GM19193 (cell line): ENCODE measurements around the gene CDH1.

Experiments used
- POLR2A ChIP-seq: IDR thresholded peaks from 4 replicates; pipeline ENCODE4 v1.6.1; 2011; ENCODE audit not compliant: insufficient read depth, insufficient read length; ENCODE audit errors: extremely low read depth

Gene CDH1

GRCh38 chr16:68737046-68737729 lies at the start of gene CDH1:
Gene CDH1, plus strand, starts transcription at chr16:68737292. Its CDS starts 124 bp downstream, at chr16:68737416.
- no peak for TF ChIP-seq POLR2A

- TF ChIP-seq POLR2A, result no peak
These were observed 47.2 kb upstream of the CDH1 start for GRCh38 chr16:68689921-68690320.

DNA sequence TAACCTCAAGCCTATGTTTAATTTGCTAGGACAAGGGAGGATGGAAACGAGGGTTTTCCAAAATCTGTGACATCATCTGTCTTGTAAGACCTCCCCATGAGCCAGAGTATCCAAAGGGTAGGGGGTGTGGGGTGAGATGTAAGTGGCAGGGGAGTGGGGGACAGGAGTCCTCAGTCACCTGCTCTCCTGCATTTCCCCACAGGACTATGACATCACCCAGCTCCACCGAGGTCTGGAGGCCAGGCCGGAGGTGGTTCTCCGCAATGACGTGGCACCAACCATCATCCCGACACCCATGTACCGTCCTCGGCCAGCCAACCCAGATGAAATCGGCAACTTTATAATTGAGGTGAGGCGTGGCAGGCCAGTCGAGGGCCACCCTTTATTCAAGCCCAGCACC lies 41.5 kb upstream of the CDH1 start:
- TF ChIP-seq POLR2A, result no peak

DNA sequence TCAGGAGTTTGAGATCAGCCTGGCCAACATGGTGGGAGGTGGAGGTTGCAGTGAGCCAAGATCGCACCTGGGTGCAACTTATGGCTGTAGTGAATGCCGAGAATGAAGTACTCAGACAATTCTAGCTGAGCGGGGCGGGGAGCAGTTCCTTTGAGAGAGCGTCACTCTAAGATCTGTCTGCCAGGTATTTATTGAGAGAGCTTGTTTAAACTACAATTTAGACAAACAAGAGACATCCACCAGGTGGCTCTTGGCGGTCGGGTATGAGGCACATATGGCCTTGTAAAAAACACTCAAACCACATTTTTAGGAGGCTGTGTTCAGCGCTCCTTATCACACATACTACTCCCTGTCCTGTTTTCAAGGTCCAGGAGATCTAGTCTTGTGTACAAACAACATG lies 40.6 kb upstream of the CDH1 start:
- no peak for TF ChIP-seq POLR2A

DNA sequence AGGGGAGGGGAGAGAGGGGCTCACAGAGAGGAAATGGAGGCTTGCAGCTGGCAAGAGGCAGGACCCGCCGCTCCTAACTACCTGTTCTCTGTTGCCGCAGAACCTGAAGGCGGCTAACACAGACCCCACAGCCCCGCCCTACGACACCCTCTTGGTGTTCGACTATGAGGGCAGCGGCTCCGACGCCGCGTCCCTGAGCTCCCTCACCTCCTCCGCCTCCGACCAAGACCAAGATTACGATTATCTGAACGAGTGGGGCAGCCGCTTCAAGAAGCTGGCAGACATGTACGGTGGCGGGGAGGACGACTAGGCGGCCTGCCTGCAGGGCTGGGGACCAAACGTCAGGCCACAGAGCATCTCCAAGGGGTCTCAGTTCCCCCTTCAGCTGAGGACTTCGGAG lies 39.0 kb upstream of the CDH1 start:
- TF ChIP-seq POLR2A, result no peak

- no peak for TF ChIP-seq POLR2A
These were observed 37.0 kb upstream of the CDH1 start for GRCh38 chr16:68700120-68700519.

GRCh38 chr16:68700831-68701230 lies 36.3 kb upstream of the CDH1 start:
- no peak for TF ChIP-seq POLR2A

DNA sequence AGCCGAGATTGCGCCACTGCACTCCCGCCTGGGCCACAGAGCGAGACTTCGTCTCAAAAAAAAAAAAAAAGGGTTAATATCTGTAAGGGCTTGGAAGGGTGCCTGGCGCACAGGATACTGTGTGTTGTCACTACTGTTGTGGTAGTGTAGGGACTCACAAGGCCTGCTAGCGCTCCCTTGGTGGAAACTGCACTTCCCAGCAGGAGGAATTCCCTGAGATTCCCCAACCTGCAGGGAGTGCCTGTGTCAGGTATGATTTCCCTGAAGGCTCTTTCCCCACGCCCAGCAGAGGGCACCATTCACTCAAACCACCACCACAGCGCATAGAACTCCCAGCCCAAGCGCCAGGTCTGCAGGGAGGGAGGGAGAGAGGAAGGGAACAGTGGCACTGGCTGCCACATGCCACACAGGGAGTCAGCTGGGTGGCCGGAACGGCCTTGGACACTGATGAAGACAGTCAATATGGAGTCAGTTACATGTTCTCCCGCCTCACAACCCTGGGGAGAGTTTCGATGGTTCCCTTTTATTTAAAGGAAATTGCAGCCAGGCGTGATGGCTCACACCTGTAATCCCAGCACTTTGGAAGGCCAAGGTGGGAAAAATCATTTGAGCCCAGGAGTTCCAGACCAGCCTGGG lies 32.7 kb upstream of the CDH1 start:
- TF ChIP-seq POLR2A, result no peak

GRCh38 chr16:68707340-68708152 lies 29.5 kb upstream of the CDH1 start:
- no peak for TF ChIP-seq POLR2A

DNA sequence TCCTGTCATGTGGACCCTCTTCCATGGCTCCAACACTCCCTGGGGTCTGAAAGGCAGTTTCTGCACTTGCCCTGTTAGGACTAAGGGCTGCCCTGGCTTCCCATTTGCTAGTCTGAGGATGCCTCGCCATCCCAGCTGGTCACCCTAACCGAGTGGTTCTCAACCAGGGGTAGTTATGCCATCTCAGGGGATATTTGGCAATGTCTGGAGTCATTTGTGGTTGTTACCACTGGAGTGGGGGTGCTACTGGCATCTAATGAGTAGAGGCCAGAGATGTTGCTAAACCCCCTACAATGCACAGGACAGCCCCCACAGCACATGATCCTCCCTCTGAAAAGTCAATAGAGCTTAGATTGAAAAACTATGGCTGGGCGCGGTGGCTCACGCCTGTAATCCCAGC lies 26.9 kb upstream of the CDH1 start:
- TF ChIP-seq POLR2A, result no peak

DNA sequence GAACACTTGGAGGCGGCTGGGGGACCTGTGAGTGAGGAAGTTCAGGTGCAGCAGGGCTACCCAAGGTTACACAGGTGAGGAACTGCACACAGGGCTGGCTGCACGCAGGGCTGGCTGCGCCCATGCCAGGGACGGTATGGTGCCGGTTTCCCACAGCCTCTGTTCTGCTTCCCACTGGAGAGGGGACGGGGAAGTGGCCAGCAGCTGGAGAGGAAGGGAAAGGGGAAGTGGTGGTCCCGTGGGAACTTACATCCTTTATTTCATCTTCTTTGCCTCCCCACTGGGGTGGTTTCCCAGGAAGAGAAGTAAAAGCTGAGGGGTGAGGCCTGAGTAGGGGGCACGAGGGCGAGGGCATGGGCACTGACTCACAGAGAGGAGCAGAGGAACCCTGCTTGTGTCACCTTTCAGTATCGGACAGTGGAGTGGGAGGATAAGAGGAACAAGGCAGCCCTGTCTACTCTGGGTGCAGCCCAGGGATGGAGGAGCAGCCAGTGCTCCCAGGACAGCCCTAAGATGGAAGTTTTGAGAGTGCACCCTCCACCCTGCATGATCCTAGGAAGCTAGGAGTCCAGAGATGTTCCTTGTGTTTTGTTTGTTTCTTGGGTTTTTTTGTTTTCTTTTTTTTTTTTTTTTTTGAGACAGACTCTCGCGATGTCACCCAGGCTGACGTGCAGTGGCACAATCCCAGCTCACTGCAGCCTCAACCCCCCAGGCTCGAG lies 25.5 kb upstream of the CDH1 start:
- TF ChIP-seq POLR2A, result no peak

GRCh38 chr16:68713361-68713760 lies 23.7 kb upstream of the CDH1 start:
- no peak for TF ChIP-seq POLR2A

GRCh38 chr16:68715471-68715870 lies 21.6 kb upstream of the CDH1 start:
- no peak for TF ChIP-seq POLR2A

GRCh38 chr16:68717684-68718083 lies 19.4 kb upstream of the CDH1 start:
- TF ChIP-seq POLR2A, result no peak

GRCh38 chr16:68718590-68718989 lies 18.5 kb upstream of the CDH1 start:
- TF ChIP-seq POLR2A, result no peak
